GM10248 (cell line): ENCODE data around the gene BCKDHB.
"Not testable (repeated sequence)": the region's sequence is repeated elsewhere in the genome, so short reads cannot be mapped to it uniquely, and the experiment has no call there.

Experiments used
- CTCF ChIA-PET: fragments of 300-600 bp; sonication (Branson Sonifier 250); formaldehyde crosslinking; extraction: SDS; loops from one replicate; lab custom pipeline; 2021; ENCODE audit warnings: antibody characterized with exemption; lab: Yijun Ruan, JAX
- POLR2A ChIA-PET: fragments of 350-650 bp; sonication (Branson Sonifier 250); formaldehyde crosslinking; extraction: SDS; loops from one replicate; lab custom pipeline; 2020; ENCODE audit warnings: antibody characterized with exemption; lab: Yijun Ruan, JAX
- DNase-seq: peaks from one replicate; pipeline ENCODE4 v3.0.0; 2012; ENCODE audit errors: extremely low spot score
- TF ChIP-seq, protein P1 (sequence below): IDR thresholded peaks from 2 replicates; pipeline ENCODE4 v1.5.1; 2012; ENCODE audit warnings: mild to moderate bottlenecking, low read depth; ENCODE audit errors: extremely low read depth, missing control alignments, control extremely low read depth

Gene BCKDHB

GRCh38 chr6:80227545-80228105, 121.2 kb downstream of the BCKDHB start:
- TF ChIP-seq, protein P1, sequence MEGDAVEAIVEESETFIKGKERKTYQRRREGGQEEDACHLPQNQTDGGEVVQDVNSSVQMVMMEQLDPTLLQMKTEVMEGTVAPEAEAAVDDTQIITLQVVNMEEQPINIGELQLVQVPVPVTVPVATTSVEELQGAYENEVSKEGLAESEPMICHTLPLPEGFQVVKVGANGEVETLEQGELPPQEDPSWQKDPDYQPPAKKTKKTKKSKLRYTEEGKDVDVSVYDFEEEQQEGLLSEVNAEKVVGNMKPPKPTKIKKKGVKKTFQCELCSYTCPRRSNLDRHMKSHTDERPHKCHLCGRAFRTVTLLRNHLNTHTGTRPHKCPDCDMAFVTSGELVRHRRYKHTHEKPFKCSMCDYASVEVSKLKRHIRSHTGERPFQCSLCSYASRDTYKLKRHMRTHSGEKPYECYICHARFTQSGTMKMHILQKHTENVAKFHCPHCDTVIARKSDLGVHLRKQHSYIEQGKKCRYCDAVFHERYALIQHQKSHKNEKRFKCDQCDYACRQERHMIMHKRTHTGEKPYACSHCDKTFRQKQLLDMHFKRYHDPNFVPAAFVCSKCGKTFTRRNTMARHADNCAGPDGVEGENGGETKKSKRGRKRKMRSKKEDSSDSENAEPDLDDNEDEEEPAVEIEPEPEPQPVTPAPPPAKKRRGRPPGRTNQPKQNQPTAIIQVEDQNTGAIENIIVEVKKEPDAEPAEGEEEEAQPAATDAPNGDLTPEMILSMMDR, result no peak
- ChIA-PET POLR2A (no interaction called here), CTCF (interaction anchor here (1.0 to 2.2 kb wide), 2 partner anchors 13 to 14 kb away, joined by 5 to 8 read pairs; no protein-coding TSS in a partner anchor)
- no peak for DNase-seq

DNA sequence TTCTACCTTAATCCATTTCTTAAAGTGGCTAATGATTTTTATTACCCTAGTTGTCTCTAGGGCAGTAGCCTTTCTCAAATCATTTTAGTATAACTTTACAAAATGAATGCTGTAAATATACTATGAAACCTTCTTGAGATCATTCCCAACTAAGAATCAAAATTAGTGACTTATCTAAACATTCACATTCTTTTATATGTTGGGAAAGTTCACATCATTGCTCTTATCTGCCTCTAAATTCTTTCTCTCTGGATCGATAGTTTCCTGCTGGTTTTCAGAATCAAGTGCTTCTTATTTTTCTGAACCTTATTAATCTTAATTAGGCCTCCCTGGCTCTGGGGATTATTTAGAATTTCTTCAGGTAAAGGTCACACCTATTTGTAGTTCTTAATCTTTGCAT, 126.8 kb downstream of the BCKDHB start:
- CTCF ChIA-PET, result interaction anchor here (0.9 to 4.3 kb wide), 2 partner anchors 11 to 20 kb away, joined by 3 to 25 read pairs; no protein-coding TSS in a partner anchor
- no peak for DNase-seq
- TF ChIP-seq, protein P1, result no peak
- POLR2A ChIA-PET, result no interaction called here

GRCh38 chr6:80233958-80234357, 127.5 kb downstream of the BCKDHB start:
- TF ChIP-seq, protein P1, result no peak
- no peak for DNase-seq
- ChIA-PET CTCF (interaction anchor here (0.9 to 4.3 kb wide), 2 partner anchors 10 to 20 kb away, joined by 3 to 25 read pairs; no protein-coding TSS in a partner anchor), POLR2A (no interaction called here)

- POLR2A ChIA-PET, result no interaction called here
- no peak for DNase-seq
- CTCF ChIA-PET, result interaction anchor here (0.7 to 4.3 kb wide), 3 partner anchors 10 to 21 kb away, joined by 3 to 25 read pairs (median 3); no protein-coding TSS in a partner anchor
- TF ChIP-seq, protein P1, result no peak
Measured at GRCh38 chr6:80234401-80234800, 127.9 kb downstream of the BCKDHB start.

DNA sequence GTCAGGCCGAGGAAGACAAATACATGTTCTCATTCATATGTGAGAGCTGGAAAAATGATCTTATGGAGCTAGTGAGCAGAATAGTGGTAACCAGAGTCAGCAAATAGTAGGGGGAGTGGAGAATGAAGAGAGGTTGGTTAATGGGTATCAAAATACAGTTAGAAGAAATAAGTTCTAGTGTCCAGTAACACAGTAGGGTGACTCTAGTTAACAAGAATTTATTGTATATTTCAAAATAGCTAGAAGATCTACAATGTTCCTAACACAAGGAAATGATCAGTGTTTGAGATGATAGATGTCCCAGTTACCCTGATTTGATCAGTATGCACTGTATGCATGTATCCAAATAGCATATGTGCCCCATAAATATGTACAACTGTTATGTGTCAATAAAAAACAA, 128.4 kb downstream of the BCKDHB start:
- POLR2A ChIA-PET, result no interaction called here

DNA sequence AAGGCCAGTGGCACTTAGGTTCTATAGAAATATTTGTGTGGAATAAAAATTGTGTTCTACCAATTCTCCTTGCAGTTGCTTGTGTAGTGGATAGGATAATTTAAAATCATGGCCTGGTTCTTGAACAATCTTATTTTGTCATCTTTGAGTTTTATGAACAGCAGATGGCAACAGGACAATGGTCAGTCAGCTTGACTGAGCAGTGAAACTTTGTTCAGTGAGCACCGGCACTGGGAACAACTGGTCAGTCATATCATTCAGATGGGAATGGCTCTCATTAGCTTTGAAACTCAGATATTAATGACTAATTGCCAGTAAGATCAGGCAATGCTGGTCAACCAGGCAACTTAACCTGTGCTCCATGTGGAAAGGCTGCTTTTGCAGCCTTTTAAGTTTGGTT, 129.2 kb downstream of the BCKDHB start:
- ChIA-PET CTCF (interaction anchor here (1.2 to 4.3 kb wide), 4 partner anchors 12 to 31 kb away, joined by 3 to 25 read pairs (median 4); no protein-coding TSS in a partner anchor), POLR2A (no interaction called here)
- DNase-seq, result no peak
- TF ChIP-seq, protein P1, result no peak

More for the DNA sequence above, 128.4 kb downstream of the BCKDHB start:
- TF ChIP-seq, protein P1, result no peak
- CTCF ChIA-PET, result interaction anchor here (0.7 to 4.3 kb wide), 4 partner anchors 10 to 32 kb away, joined by 3 to 25 read pairs (median 3); no protein-coding TSS in a partner anchor
- no peak for DNase-seq

GRCh38 chr6:80238754-80239153, 132.3 kb downstream of the BCKDHB start:
- DNase-seq, CTCF ChIA-PET, POLR2A ChIA-PET: not testable (repeated sequence)
